22Rv1 (cell line): ENCODE results near the gene ITCH.

Experiments
- ZFX ChIP-seq: fragments of 450-650 bp; IDR thresholded peaks from 2 replicates; pipeline ENCODE4 v1.6.1; 2017; ENCODE audit warnings: antibody characterized with exemption, borderline replicate concordance
- TF ChIP-seq, protein P1 (sequence below): fragments of 450-650 bp; IDR thresholded peaks from 2 replicates; pipeline ENCODE4 v1.5.1; 2017; ENCODE audit warnings: mild to moderate bottlenecking

DNA sequence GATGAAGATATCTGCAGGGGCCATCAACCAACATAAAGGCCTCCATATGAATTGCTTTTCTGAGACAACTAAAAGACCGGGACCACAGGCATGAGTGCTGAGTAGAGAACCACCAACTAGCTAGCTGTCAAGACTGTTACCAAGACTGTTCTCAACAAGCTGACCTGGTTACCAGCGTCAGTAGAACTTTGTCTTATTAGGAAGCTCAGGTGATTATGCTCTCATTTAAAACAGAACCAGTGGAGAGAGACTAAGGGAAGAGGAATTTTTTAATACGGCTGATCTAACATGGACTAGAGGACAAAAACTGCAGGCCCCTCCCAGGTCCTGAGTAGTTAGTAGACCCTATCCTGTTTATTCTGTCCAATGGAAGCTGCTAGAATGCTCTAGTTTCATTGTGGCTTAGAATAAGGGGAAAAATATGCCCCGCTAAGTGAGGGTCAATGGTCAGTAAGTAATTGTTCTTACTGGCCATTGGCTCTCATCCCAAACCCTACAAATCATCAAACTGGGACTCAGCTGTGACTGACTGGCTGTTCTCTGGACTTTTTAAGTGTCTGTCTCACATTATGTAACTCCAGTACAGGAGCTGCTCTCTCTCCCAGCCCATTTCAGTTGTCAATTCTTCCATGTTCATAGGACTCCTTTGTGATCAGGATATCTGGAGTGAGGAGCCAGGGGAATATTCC, 149.3 kb downstream of the ITCH start:
- TF ChIP-seq, protein P1, sequence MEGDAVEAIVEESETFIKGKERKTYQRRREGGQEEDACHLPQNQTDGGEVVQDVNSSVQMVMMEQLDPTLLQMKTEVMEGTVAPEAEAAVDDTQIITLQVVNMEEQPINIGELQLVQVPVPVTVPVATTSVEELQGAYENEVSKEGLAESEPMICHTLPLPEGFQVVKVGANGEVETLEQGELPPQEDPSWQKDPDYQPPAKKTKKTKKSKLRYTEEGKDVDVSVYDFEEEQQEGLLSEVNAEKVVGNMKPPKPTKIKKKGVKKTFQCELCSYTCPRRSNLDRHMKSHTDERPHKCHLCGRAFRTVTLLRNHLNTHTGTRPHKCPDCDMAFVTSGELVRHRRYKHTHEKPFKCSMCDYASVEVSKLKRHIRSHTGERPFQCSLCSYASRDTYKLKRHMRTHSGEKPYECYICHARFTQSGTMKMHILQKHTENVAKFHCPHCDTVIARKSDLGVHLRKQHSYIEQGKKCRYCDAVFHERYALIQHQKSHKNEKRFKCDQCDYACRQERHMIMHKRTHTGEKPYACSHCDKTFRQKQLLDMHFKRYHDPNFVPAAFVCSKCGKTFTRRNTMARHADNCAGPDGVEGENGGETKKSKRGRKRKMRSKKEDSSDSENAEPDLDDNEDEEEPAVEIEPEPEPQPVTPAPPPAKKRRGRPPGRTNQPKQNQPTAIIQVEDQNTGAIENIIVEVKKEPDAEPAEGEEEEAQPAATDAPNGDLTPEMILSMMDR, result no peak
- TF ChIP-seq ZFX, result no peak
